HG02678 (cell line): ENCODE measurements around the gene CCNYL1.
"Not testable (repeated sequence)": the region's sequence is repeated elsewhere in the genome, so short reads cannot be mapped to it uniquely, and the experiment has no call there.

Experiments used
- ATAC-seq: cut with Tn5 transposase; IDR thresholded peaks from one replicate; pipeline ENCODE4 v1.9.1; 2021; ENCODE audit warnings: mild to moderate bottlenecking, moderate library complexity; ENCODE audit not compliant: unreplicated experiment

The CCNYL1 gene

GRCh38 chr2:207734264-207734635 is 22.8 kb downstream of the CCNYL1 start:
- ATAC-seq, result no peak

GRCh38 chr2:207734636-207735512 is 23.4 kb downstream of the CCNYL1 start:
- no peak for ATAC-seq

GRCh38 chr2:207735513-207735859 is 24.0 kb downstream of the CCNYL1 start:
- ATAC-seq, result not testable (repeated sequence)

GRCh38 chr2:207743514-207743913 is 32.1 kb downstream of the CCNYL1 start:
- no peak for ATAC-seq

GRCh38 chr2:207744050-207744449 is 32.6 kb downstream of the CCNYL1 start:
- no peak for ATAC-seq

GRCh38 chr2:207744451-207744850 is 33.0 kb downstream of the CCNYL1 start:
- no peak for ATAC-seq

- peak; percentile 88 for ATAC-seq
Observed at GRCh38 chr2:207746131-207746530, 34.7 kb downstream of the CCNYL1 start.

GRCh38 chr2:207747653-207748560 is 36.5 kb downstream of the CCNYL1 start:
- ATAC-seq, result no peak

- no peak for ATAC-seq
Observed at GRCh38 chr2:207748993-207749392, 37.6 kb downstream of the CCNYL1 start.

- ATAC-seq, result no peak
Observed at GRCh38 chr2:207749873-207750272, 38.4 kb downstream of the CCNYL1 start.

- no peak for ATAC-seq
Observed at GRCh38 chr2:207750345-207750744, 38.9 kb downstream of the CCNYL1 start.

GRCh38 chr2:207750876-207751275 is 39.4 kb downstream of the CCNYL1 start:
- no peak for ATAC-seq

- ATAC-seq, result not testable (repeated sequence)
Observed at GRCh38 chr2:207753688-207754087, 42.2 kb downstream of the CCNYL1 start.

- ATAC-seq, result no peak
Observed at GRCh38 chr2:207754498-207755383, 43.3 kb downstream of the CCNYL1 start.

- no peak for ATAC-seq
Observed at GRCh38 chr2:207758025-207758424, 46.6 kb downstream of the CCNYL1 start.

- ATAC-seq, result no peak
Observed at GRCh38 chr2:207759890-207760289, 48.5 kb downstream of the CCNYL1 start.

- no peak for ATAC-seq
Observed at GRCh38 chr2:207760453-207760852, 49.0 kb downstream of the CCNYL1 start.

GRCh38 chr2:207761426-207761825 is 50.0 kb downstream of the CCNYL1 start:
- ATAC-seq, result not testable (repeated sequence)

GRCh38 chr2:207762146-207762545 is 50.7 kb downstream of the CCNYL1 start:
- ATAC-seq, result no peak

- no peak for ATAC-seq
Observed at GRCh38 chr2:207763303-207763917, 52.0 kb downstream of the CCNYL1 start.
